Liver (tissue), 9 donors: Measurements from ENCODE around the gene KRT77. TPM values are rescaled to one million over a fixed set of nuclear protein-coding genes. Genes with fewer than 3 reads are reported as not detected.

ENCODE experiments used
- DNase-seq: peaks from one replicate; pipeline ENCODE4 v3.0.0-alpha.2; 2017; ENCODE audit warnings: low spot score
- H3K27ac ChIP-seq, 2 donors: one replicate each; pipeline ENCODE4 v1.7.0; 2013; ENCODE audit warnings: inconsistent platforms in 2 of 2, low read length in 2 of 2, control low read depth in 1 of 2, low read depth in 1 of 2, mild to moderate bottlenecking in 1 of 2
- H3K27me3 ChIP-seq, 4 donors: one replicate each; pipeline versions ENCODE4 v1.6.1 to v1.7.0; 2013; ENCODE audit warnings: low read length in 3 of 4, inconsistent platforms in 1 of 4, mild to moderate bottlenecking in 1 of 4, moderate library complexity in 1 of 4; ENCODE audit not compliant: control insufficient read depth in 4 of 4, insufficient read depth in 4 of 4
- H3K36me3 ChIP-seq, 4 donors: one replicate each; pipeline versions ENCODE4 v1.6.1 to v1.7.0; 2013; ENCODE audit warnings: low read length in 3 of 4, mild to moderate bottlenecking in 3 of 4, low read depth in 1 of 4, moderate library complexity in 1 of 4; ENCODE audit not compliant: control insufficient read depth in 4 of 4, insufficient read depth in 3 of 4
- H3K4me1 ChIP-seq, 4 donors: one replicate each; pipeline versions ENCODE4 v1.6.1 to v1.7.0; 2013; ENCODE audit warnings: low read length in 3 of 4, mild to moderate bottlenecking in 3 of 4, moderate library complexity in 1 of 4; ENCODE audit not compliant: control insufficient read depth in 4 of 4, insufficient read depth in 4 of 4
- H3K4me3 ChIP-seq, 3 donors: one replicate each; pipeline versions ENCODE4 v1.6.1 to v1.7.0; 2013; ENCODE audit warnings: low read length in 3 of 3, control low read depth in 1 of 3, low read depth in 1 of 3, mild to moderate bottlenecking in 1 of 3
- H3K9ac ChIP-seq, 2 donors: one replicate each; pipeline ENCODE4 v1.7.0; 2013; ENCODE audit warnings: low read length in 2 of 2, mild to moderate bottlenecking in 2 of 2, moderate library complexity in 2 of 2, control low read depth in 1 of 2, low read depth in 1 of 2
- H3K9me3 ChIP-seq, 4 donors: one replicate each; pipeline versions ENCODE4 v1.6.1 to v1.7.0; 2013; ENCODE audit warnings: low read length in 3 of 4; ENCODE audit not compliant: control insufficient read depth in 4 of 4
- ATF3 ChIP-seq: IDR thresholded peaks from 2 replicates; pipeline ENCODE4 v1.6.1; 2016; ENCODE audit warnings: antibody characterized with exemption
- CTCF ChIP-seq: fragments of 150-350 bp; IDR thresholded peaks from 2 replicates; pipeline ENCODE4 v1.5.1; 2017; ENCODE audit warnings: improper control_type of control experiment, low read depth, low read length; ENCODE audit not compliant: missing input control
- EGR1 ChIP-seq, 2 donors: IDR thresholded peaks; 2 replicates each; pipeline ENCODE4 v1.6.1; 2016 to 2018; ENCODE audit warnings: antibody characterized with exemption in 2 of 2, low read depth in 2 of 2
- FOXA1 ChIP-seq: IDR thresholded peaks from 2 replicates; pipeline ENCODE4 v1.6.1; 2016; ENCODE audit warnings: antibody characterized with exemption
- FOXA2 ChIP-seq: IDR thresholded peaks from 2 replicates; pipeline ENCODE4 v1.6.1; 2016; ENCODE audit warnings: antibody characterized with exemption
- HNF4A ChIP-seq, 2 donors: conservative IDR thresholded peaks; 2 replicates each; pipeline ENCODE4 v1.6.1; 2016; ENCODE audit warnings: antibody characterized with exemption in 2 of 2, mild to moderate bottlenecking in 2 of 2
- JUND ChIP-seq, 2 donors: IDR thresholded peaks; 2 replicates each; pipeline ENCODE4 v1.6.1; 2016; ENCODE audit warnings: antibody characterized with exemption in 2 of 2
- MAX ChIP-seq: IDR thresholded peaks from 2 replicates; pipeline ENCODE4 v1.6.1; 2016; ENCODE audit warnings: antibody characterized with exemption
- NR2F2 ChIP-seq: IDR thresholded peaks from 2 replicates; pipeline ENCODE4 v1.6.1; 2016; ENCODE audit warnings: antibody characterized with exemption
- RAD21 ChIP-seq, 2 donors: IDR thresholded peaks; 2 replicates each; pipeline ENCODE4 v1.6.1; 2016; ENCODE audit warnings: antibody characterized with exemption in 2 of 2, mild to moderate bottlenecking in 2 of 2
- REST ChIP-seq: IDR thresholded peaks from 2 replicates; pipeline ENCODE4 v1.6.1; 2016; ENCODE audit warnings: antibody characterized with exemption, mild to moderate bottlenecking
- ZBTB33 ChIP-seq: IDR thresholded peaks from 2 replicates; pipeline ENCODE4 v1.6.1; 2016; ENCODE audit warnings: antibody characterized with exemption
- WGBS: extraction: QIAGEN DNeasy Blood & Tissue Kit; methylation state at CpG from one replicate; pipeline ENCODE4 v1.1.7; 2013; 5-methylcytosine and 5-hydroxymethylcytosine counted together
- polyA plus RNA-seq, 2 donors: library from polyadenylated mRNA; stranded (reverse) in 1 of 2; unstranded in 1 of 2; fragments of 200-250 nt in 1 of 2; fragments of >200 nt in 1 of 2; fragmentation: Nextera tagmentation in 1 of 2; extraction: Ambion mirVana in 1 of 2; gene quantifications; one replicate each; pipeline versions ENCODE4 v1.2.1 to v1.2.3, GENCODE V29; 2013 to 2015
- total RNA-seq, 2 donors: library from RNA; depleted of rRNA; stranded (reverse); fragments of >200 nt; gene quantifications; one replicate each; pipeline ENCODE4 v1.2.3, GENCODE V29; 2014
- donor health status: healthy.
- donor health status: healthy.
- donor health status: healthy.
- donor health status: healthy.
- donor health status: healthy.

The KRT77 gene
- total and polyA plus RNA-seq, 4 donors: not detected

- Histone ChIP-seq H3K27me3 (no peaks in the 10 kb centered on the region), H3K36me3 (no peaks in the 10 kb centered on the region)
- 55% methylated on average over 2 of the region's 2 CpGs for WGBS
Observed at GRCh38 chr12:52722680-52723079, 19.4 kb upstream of the KRT77 start.

GRCh38 chr12:52721838-52722470 lies 18.6 kb upstream of the KRT77 start:
- H3K36me3 ChIP-seq: no peaks in the 10 kb centered on the region
- WGBS: 41% methylated on average over 3 of the region's 3 CpGs
- no peaks in the 10 kb centered on the region for H3K27me3 ChIP-seq
- no peak for DNase-seq
- H3K4me3 ChIP-seq: no peak overlapping the region
- TF ChIP-seq FOXA2 (no peak), REST (no peak), MAX (no peak), EGR1 (IDR thresholded peaks at IDR 0.05; ENCODE audit: low read depth in 2 of 2) (no peak), RAD21 (IDR thresholded peaks at IDR 0.05) (no peak), CTCF (no peak), HNF4A (conservative IDR thresholded peaks at IDR 0.05) (no peak)
- no peaks in the 10 kb centered on the region for H3K9me3 ChIP-seq
- H3K4me1 ChIP-seq: no peaks in the 10 kb centered on the region
- H3K27ac ChIP-seq: no peak overlapping the region
- H3K9ac ChIP-seq: no peak overlapping the region

More at GRCh38 chr12:52722680-52723079, 19.4 kb upstream of the KRT77 start:
- DNase-seq: no peak
- H3K4me1 ChIP-seq: no peaks in the 10 kb centered on the region
- TF ChIP-seq ATF3 (no peak), FOXA1 (no peak), NR2F2 (no peak), ZBTB33 (no peak), MAX (no peak), JUND (IDR thresholded peaks at IDR 0.05) (no peak), FOXA2 (no peak), EGR1 (IDR thresholded peaks at IDR 0.05; ENCODE audit: low read depth in 2 of 2) (no peak)
- no peaks in the 10 kb centered on the region for H3K9me3 ChIP-seq
- no peak overlapping the region for H3K9ac ChIP-seq
- no peak overlapping the region for H3K4me3 ChIP-seq
- H3K27ac ChIP-seq: no peak overlapping the region
